NB4 (cell line): Measurements from ENCODE around the gene CDKN2D.

Source experiments
- DNase-seq: peaks from one replicate; pipeline ENCODE4 v3.0.0; 2010; ENCODE audit warnings: low read depth
- H3K4me3 ChIP-seq: one replicate; pipeline ENCODE4 v1.5.1; 2011; ENCODE audit warnings: mild to moderate bottlenecking, low read depth, low read length, moderate library complexity
- MAX ChIP-seq: IDR thresholded peaks from 2 replicates; pipeline ENCODE4 v1.6.1; 2011; ENCODE audit warnings: low read depth, low read length
- MYC ChIP-seq: IDR thresholded peaks from 2 replicates; pipeline ENCODE4 v1.6.1; 2011; ENCODE audit warnings: low read depth, low read length
- POLR2A ChIP-seq: IDR thresholded peaks from 2 replicates; pipeline ENCODE4 v1.6.1; 2011; ENCODE audit warnings: mild to moderate bottlenecking; ENCODE audit not compliant: insufficient read length; ENCODE audit errors: extremely low read depth
- TF ChIP-seq, protein P1 (sequence below): IDR thresholded peaks from one replicate; pipeline ENCODE4 v1.5.1; 2012; ENCODE audit warnings: low read depth, low read length

The CDKN2D gene

DNA sequence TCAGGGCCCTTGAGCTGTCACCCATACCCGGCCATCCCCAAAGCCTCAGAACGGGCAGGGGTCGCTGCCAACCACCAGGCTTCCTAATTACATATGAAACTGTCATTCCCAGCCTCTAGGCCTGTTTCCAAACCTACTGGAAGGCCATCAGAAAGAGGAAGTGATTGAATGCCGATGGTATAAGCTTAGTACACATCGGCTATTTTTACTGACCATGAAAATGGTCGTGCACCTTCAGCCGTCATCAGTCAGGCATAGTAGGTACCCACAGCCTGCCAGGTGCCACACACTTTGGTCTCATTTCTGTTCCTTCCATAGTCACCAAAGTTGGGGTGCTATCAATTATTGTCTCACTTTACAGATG, 13.2 kb downstream of the CDKN2D start:
- DNase-seq = peak; percentile 45
- TF ChIP-seq MAX = no peak
- TF ChIP-seq MYC = no peak
- no peak for TF ChIP-seq POLR2A
- TF ChIP-seq, protein P1, sequence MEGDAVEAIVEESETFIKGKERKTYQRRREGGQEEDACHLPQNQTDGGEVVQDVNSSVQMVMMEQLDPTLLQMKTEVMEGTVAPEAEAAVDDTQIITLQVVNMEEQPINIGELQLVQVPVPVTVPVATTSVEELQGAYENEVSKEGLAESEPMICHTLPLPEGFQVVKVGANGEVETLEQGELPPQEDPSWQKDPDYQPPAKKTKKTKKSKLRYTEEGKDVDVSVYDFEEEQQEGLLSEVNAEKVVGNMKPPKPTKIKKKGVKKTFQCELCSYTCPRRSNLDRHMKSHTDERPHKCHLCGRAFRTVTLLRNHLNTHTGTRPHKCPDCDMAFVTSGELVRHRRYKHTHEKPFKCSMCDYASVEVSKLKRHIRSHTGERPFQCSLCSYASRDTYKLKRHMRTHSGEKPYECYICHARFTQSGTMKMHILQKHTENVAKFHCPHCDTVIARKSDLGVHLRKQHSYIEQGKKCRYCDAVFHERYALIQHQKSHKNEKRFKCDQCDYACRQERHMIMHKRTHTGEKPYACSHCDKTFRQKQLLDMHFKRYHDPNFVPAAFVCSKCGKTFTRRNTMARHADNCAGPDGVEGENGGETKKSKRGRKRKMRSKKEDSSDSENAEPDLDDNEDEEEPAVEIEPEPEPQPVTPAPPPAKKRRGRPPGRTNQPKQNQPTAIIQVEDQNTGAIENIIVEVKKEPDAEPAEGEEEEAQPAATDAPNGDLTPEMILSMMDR = no peak
- no peak overlapping the region for H3K4me3 ChIP-seq

DNA sequence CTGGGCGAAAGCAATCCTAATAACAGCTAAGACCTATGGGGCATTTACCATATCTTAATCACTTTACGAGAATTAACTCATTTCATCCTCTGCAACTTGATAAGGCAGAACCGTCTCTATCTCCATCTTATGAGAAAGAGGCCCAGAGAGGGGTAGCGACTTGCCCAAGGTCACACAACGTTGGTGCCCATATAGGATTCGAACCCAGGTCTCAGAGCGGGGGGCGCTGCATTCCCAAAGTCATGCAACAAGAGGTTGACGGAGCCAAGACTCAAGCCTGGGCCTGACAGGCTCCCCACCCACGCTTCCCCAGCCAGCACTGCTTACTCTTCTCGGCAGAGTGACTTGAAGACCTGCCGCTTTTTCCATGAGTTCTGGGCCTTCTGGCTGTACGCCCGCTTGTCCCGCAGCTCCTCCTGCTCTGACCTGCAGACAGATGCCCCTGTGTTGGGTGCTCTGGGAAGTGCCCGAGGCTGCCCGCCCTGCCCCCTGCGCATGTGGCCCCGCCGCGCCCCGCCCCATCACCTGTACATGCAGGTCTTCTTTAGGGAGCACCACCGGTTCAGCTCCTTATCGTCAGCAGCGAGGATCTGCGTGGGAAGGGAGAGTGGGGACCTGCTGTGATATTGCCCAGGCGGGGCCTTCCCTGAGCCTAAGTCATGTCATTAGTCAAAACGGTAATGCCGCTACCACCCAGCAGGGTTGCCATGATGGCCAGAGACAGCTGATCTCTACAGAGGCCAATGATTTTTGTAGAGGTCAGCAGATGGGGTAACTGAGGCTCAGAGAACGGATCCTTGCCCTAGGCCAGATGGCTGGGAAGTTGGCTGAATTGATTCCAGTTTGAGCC, 13.8 kb downstream of the CDKN2D start:
- H3K4me3 ChIP-seq = no peak overlapping the region
- peak; percentile 53 for DNase-seq
- TF ChIP-seq, protein P1 = peak; percentile 21
- TF ChIP-seq POLR2A (no peak), MYC (no peak), MAX (no peak)

- peak; percentile 36 for DNase-seq
- TF ChIP-seq MYC (no peak), POLR2A (no peak), MAX (no peak)
- TF ChIP-seq, protein P1 = no peak
- H3K4me3 ChIP-seq = no peak overlapping the region
These were observed 14.8 kb downstream of the CDKN2D start for GRCh38 chr19:10553943-10554381.

DNA sequence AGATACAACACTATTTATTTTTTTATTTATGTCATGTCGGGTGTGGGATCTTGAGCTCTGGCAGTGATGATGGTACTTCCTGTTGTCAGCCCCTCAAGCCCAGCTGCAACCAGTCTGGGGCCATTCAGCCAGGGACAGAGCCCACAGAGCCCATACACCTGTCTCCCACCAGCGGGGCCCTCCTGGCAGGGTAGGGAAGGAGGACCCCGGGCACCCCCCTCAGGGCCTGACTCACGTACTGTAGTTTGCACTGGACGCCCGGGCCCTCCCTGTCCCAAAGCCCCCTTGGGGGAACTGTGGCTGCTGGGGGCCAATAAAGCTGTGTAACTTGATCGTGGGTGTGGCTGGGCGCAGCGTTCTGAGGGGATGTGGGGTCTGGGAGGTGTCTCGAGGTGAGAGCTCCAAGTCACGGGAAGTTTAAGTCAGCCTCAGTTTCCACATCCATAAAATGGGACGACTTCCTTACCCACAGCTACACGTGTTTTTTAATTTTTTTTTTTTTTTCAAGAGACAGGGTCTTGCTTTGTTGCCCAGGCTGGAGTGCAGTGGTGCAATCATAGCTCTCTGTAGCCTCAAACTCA, 15.6 kb downstream of the CDKN2D start:
- TF ChIP-seq MYC (no peak), MAX (no peak), POLR2A (no peak)
- TF ChIP-seq, protein P1 = no peak
- no peak overlapping the region for H3K4me3 ChIP-seq
- peak; percentile 57 for DNase-seq

DNA sequence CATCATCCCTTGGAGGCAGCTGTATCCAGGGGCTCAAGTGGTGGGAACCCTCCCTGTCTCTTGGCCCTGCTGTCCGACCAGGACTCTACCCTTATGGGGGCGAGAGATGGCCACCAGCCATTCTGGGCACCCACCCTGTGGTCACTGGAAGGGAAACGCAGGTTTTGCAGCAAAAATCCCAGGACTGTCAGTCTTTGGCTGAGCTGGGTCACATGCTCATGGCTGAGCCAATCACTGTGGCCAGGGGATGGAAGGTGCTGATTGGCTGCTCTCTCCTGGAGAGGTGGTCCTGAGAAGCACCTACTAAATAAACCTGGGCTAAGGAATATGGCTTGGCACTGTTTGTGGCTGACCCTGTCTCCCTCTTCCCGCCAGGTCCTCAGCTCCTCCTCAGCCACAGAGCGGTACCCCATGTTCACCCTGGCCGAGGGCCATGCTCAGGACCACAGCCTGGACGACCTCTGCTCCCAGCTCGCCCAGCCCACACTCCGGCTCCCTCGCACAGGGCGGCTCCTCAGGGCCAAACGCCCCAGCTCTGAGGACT, 16.2 kb downstream of the CDKN2D start:
- DNase-seq = peak; percentile 79
- no peak overlapping the region for H3K4me3 ChIP-seq
- TF ChIP-seq POLR2A = peak; percentile 27
- peak; percentile 81 for TF ChIP-seq MAX
- TF ChIP-seq, protein P1 = no peak
- TF ChIP-seq MYC = no peak
